Sigmoid colon (tissue), 7 donors: ENCODE measurements around the gene RABGAP1L. TPM values are rescaled to one million over a fixed set of nuclear protein-coding genes. Genes with fewer than 3 reads are reported as not detected.

Experiments used
- DNase-seq: peaks from one replicate; pipeline ENCODE4 v3.0.0-alpha.2; 2019
- H3K27ac ChIP-seq, 4 donors: fragments of 200-600 bp; sonication (generic); one replicate each; pipeline ENCODE4 v1.5.1; 2016 to 2019; ENCODE audit warnings: mild to moderate bottlenecking in 1 of 4
- H3K27me3 ChIP-seq, 3 donors: fragments of 200-600 bp; sonication (generic); one replicate each; pipeline ENCODE4 v1.5.1; 2019; ENCODE audit warnings: mild to moderate bottlenecking in 1 of 3
- H3K36me3 ChIP-seq, 4 donors: fragments of 200-600 bp; sonication (generic); one replicate each; pipeline ENCODE4 v1.5.1; 2016 to 2019
- H3K4me1 ChIP-seq, 4 donors: fragments of 200-600 bp; sonication (generic); one replicate each; pipeline ENCODE4 v1.5.1; 2017 to 2019
- H3K4me3 ChIP-seq, 4 donors: fragments of 200-600 bp; sonication (generic); one replicate each; pipeline ENCODE4 v1.5.1; 2017 to 2019; ENCODE audit warnings: mild to moderate bottlenecking in 2 of 4, moderate library complexity in 1 of 4
- H3K9me3 ChIP-seq, 4 donors: fragments of 200-600 bp in 3 of 4; sonication (generic) in 3 of 4; one replicate each; pipeline versions ENCODE4 v1.5.1 to v1.6.1; 2013 to 2019
- EP300 ChIP-seq, 4 donors: sonication (generic); formaldehyde crosslinking; IDR thresholded peaks; one replicate each; pipeline ENCODE4 v1.6.1; 2017; ENCODE audit warnings: antibody characterized with exemption in 4 of 4
- POLR2A ChIP-seq, 2 donors: fragments of 450-650 bp; IDR thresholded peaks; one replicate each; pipeline ENCODE4 v1.6.1; 2016; ENCODE audit warnings: antibody characterized with exemption in 2 of 2, mild to moderate bottlenecking in 2 of 2, moderate library complexity in 2 of 2
- POLR2AphosphoS5 ChIP-seq, 4 donors: sonication (generic); formaldehyde crosslinking; IDR thresholded peaks; one replicate each; pipeline ENCODE4 v1.6.1; 2017; ENCODE audit warnings: antibody characterized with exemption in 4 of 4
- WGBS, 2 donors: extraction: QIAGEN DNeasy Blood & Tissue Kit; methylation state at CpG; one replicate each; pipeline ENCODE4 v1.1.7; 2013; 5-methylcytosine and 5-hydroxymethylcytosine counted together
- intact Hi-C: fragments of 100-400 bp; cut with DNase I; formaldehyde crosslinking; loops from one replicate; pipeline ENCODE4 v1.15.1; 2023
- polyA plus RNA-seq, 3 donors: library from polyadenylated mRNA; stranded (reverse); fragments of 200-250 nt; gene quantifications; one replicate each; pipeline ENCODE4 v1.2.3, GENCODE V29; 2013
- total RNA-seq, 4 donors: library from RNA; depleted of rRNA; stranded (reverse); fragments of >200 nt; gene quantifications; one replicate each; pipeline ENCODE4 v1.1.0, GENCODE V29; 2016
- TF ChIP-seq, protein P1 (sequence below), 4 experiments: fragments of 450-650 bp in 3 of 4; fragments of 200-600 bp in 1 of 4; IDR thresholded peaks; one replicate each; pipeline ENCODE4 v1.5.1; 2016 to 2019; ENCODE audit warnings: antibody characterized with exemption in 4 of 4, mild to moderate bottlenecking in 3 of 4, moderate library complexity in 2 of 4
- donor health status: healthy with polysubstance abuse.
- donor health status: Bipolar disorder and iron deficiency.
- donor health status: healthy.

Gene RABGAP1L
- total and polyA plus RNA-seq, 7 donors: 25.2 to 42.9 (median 35.4) TPM

- no peak for TF ChIP-seq POLR2AphosphoS5 (IDR thresholded peaks at IDR 0.05)
- TF ChIP-seq, protein P1, sequence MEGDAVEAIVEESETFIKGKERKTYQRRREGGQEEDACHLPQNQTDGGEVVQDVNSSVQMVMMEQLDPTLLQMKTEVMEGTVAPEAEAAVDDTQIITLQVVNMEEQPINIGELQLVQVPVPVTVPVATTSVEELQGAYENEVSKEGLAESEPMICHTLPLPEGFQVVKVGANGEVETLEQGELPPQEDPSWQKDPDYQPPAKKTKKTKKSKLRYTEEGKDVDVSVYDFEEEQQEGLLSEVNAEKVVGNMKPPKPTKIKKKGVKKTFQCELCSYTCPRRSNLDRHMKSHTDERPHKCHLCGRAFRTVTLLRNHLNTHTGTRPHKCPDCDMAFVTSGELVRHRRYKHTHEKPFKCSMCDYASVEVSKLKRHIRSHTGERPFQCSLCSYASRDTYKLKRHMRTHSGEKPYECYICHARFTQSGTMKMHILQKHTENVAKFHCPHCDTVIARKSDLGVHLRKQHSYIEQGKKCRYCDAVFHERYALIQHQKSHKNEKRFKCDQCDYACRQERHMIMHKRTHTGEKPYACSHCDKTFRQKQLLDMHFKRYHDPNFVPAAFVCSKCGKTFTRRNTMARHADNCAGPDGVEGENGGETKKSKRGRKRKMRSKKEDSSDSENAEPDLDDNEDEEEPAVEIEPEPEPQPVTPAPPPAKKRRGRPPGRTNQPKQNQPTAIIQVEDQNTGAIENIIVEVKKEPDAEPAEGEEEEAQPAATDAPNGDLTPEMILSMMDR (IDR thresholded peaks at IDR 0.05): no peak
- no peak for TF ChIP-seq EP300 (IDR thresholded peaks at IDR 0.05)
- TF ChIP-seq POLR2A (IDR thresholded peaks at IDR 0.05): no peak
- no peaks in the 10 kb centered on the region for H3K4me1 ChIP-seq
- intact Hi-C loops: no loop called here
- no peak overlapping the region for H3K27ac ChIP-seq
- H3K27me3 ChIP-seq: no peaks in the 10 kb centered on the region
- peaks cover 0 to 5% (median 0%) of the 10 kb centered on the region in 4 donors for H3K9me3 ChIP-seq
- WGBS, 2 donors: 68 to 84% methylated on average over 5 of the region's 5 CpGs
- no peak for DNase-seq
- H3K36me3 ChIP-seq: no peaks in the 10 kb centered on the region
- no peak overlapping the region for H3K4me3 ChIP-seq
These were observed 47.0 kb downstream of the RABGAP1L start for GRCh38 chr1:174206148-174206836.

- intact Hi-C loops: no loop called here
- WGBS, 2 donors: 90 to 96% methylated on average over 5 of the region's 5 CpGs
These were observed 50.2 kb downstream of the RABGAP1L start for GRCh38 chr1:174209347-174210187.

GRCh38 chr1:174211486-174211885 is 52.2 kb downstream of the RABGAP1L start:
- intact Hi-C loops: no loop called here
- H3K27me3 ChIP-seq: no peaks in the 10 kb centered on the region
- DNase-seq: no peak
- no peak overlapping the region for H3K27ac ChIP-seq
- TF ChIP-seq, protein P1 (IDR thresholded peaks at IDR 0.05): no peak
- TF ChIP-seq POLR2AphosphoS5 (IDR thresholded peaks at IDR 0.05) (no peak), POLR2A (IDR thresholded peaks at IDR 0.05) (no peak), EP300 (IDR thresholded peaks at IDR 0.05) (no peak)
- no peaks in the 10 kb centered on the region for H3K4me1 ChIP-seq
- H3K36me3 ChIP-seq: no peaks in the 10 kb centered on the region
- no peaks in the 10 kb centered on the region for H3K9me3 ChIP-seq
- no peak overlapping the region for H3K4me3 ChIP-seq

More at GRCh38 chr1:174209347-174210187, 50.2 kb downstream of the RABGAP1L start:
- no peaks in the 10 kb centered on the region for H3K9me3 ChIP-seq
- no peak overlapping the region for H3K4me3 ChIP-seq
- H3K27me3 ChIP-seq: no peaks in the 10 kb centered on the region
- TF ChIP-seq EP300 (IDR thresholded peaks at IDR 0.05): no peak
- TF ChIP-seq POLR2A (IDR thresholded peaks at IDR 0.05): no peak
- TF ChIP-seq, protein P1 (IDR thresholded peaks at IDR 0.05): no peak
- no peak for TF ChIP-seq POLR2AphosphoS5 (IDR thresholded peaks at IDR 0.05)
- no peak for DNase-seq
- H3K4me1 ChIP-seq: no peaks in the 10 kb centered on the region
- no peak overlapping the region for H3K27ac ChIP-seq
- no peaks in the 10 kb centered on the region for H3K36me3 ChIP-seq

GRCh38 chr1:174215766-174216165 is 56.4 kb downstream of the RABGAP1L start:
- Histone ChIP-seq H3K36me3 (no peaks in the 10 kb centered on the region), H3K27me3 (no peaks in the 10 kb centered on the region), H3K4me1 (no peaks in the 10 kb centered on the region), H3K4me3 (no peak overlapping the region), H3K27ac (no peak overlapping the region), H3K9me3 (no peaks in the 10 kb centered on the region)
- no peak for DNase-seq
- no peak for TF ChIP-seq EP300 (IDR thresholded peaks at IDR 0.05)
- TF ChIP-seq, protein P1 (IDR thresholded peaks at IDR 0.05): no peak
- 89 to 96% methylated on average over 2 of the region's 2 CpGs for WGBS, 2 donors
- intact Hi-C loops: loop anchor here (5.0 kb wide), 2 partner anchors 58 to 233 kb away; partner anchors contain the start of gene RABGAP1L
